Measurements from ENCODE around the gene DGKG.

DNA sequence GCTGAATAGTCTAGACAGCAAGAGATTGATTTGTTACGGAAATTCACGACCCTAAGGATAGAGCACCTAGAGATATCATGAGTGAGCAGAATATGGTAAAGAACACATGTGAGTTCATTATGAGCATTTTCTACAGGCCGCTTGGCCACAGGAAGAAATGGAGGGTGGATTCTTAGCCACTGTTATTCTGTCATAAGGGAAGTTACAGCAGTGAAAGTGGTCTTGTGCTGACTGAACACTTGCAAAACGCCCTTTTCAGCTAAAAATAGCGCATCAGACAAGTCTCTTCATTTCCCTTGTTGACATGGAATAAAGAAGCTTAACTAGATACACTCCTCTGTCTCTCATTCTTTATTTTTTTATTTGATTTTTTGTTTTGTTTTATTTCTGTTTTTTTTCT is 19.8 kb downstream of the DGKG start:
- TF ChIP-seq TAF1 (conservative IDR thresholded peaks at IDR 0.05) = no peak
- TF ChIP-seq CTCF (IDR thresholded peaks at IDR 0.05; ENCODE audit: low read depth, low read length, missing input control) = no peak
- no peak for TF ChIP-seq EGR1 (IDR thresholded peaks at IDR 0.05; ENCODE audit: low read depth in 2 of 2)
- TF ChIP-seq YY1 (IDR thresholded peaks at IDR 0.05) = no peak
- no peak for TF ChIP-seq MAX (IDR thresholded peaks at IDR 0.05)
- TF ChIP-seq, protein P1, sequence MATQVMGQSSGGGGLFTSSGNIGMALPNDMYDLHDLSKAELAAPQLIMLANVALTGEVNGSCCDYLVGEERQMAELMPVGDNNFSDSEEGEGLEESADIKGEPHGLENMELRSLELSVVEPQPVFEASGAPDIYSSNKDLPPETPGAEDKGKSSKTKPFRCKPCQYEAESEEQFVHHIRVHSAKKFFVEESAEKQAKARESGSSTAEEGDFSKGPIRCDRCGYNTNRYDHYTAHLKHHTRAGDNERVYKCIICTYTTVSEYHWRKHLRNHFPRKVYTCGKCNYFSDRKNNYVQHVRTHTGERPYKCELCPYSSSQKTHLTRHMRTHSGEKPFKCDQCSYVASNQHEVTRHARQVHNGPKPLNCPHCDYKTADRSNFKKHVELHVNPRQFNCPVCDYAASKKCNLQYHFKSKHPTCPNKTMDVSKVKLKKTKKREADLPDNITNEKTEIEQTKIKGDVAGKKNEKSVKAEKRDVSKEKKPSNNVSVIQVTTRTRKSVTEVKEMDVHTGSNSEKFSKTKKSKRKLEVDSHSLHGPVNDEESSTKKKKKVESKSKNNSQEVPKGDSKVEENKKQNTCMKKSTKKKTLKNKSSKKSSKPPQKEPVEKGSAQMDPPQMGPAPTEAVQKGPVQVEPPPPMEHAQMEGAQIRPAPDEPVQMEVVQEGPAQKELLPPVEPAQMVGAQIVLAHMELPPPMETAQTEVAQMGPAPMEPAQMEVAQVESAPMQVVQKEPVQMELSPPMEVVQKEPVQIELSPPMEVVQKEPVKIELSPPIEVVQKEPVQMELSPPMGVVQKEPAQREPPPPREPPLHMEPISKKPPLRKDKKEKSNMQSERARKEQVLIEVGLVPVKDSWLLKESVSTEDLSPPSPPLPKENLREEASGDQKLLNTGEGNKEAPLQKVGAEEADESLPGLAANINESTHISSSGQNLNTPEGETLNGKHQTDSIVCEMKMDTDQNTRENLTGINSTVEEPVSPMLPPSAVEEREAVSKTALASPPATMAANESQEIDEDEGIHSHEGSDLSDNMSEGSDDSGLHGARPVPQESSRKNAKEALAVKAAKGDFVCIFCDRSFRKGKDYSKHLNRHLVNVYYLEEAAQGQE (IDR thresholded peaks at IDR 0.05) = no peak
- TF ChIP-seq ATF3 (IDR thresholded peaks at IDR 0.05) = no peak
- TF ChIP-seq FOXA1 (IDR thresholded peaks at IDR 0.05) = no peak

All from liver (tissue), 3 donors.